DOHH2 (cell line): ENCODE measurements around the gene AIF1L.

ENCODE experiments used
- CTCF ChIP-seq: fragments of 200-600 bp; sonication (generic); IDR thresholded peaks from one replicate; pipeline ENCODE4 v1.5.1; 2014; ENCODE audit warnings: antibody characterized with exemption, mild to moderate bottlenecking, low read depth, low read length; ENCODE audit not compliant: poor library complexity, severe bottlenecking
- EZH2phosphoT487 ChIP-seq: fragments of 200-600 bp; sonication (generic); IDR thresholded peaks from 2 replicates; pipeline ENCODE4 v1.6.1; 2017; ENCODE audit warnings: borderline replicate concordance, mild to moderate bottlenecking, antibody characterized with exemption, low read length, moderate library complexity, mixed read lengths

- TF ChIP-seq CTCF (no peak), EZH2phosphoT487 (no peak)
Measured at GRCh38 chr9:131097948-131098278, 1.6 kb downstream of the AIF1L start.
